ENCODE measurements around the gene PRM1. TPM values are rescaled to one million over a fixed set of nuclear protein-coding genes. Genes with fewer than 3 reads are reported as not detected.
A peak's percentile ranks its signal among the peaks of the same experiment; 100 is the strongest.

The PRM1 gene
- total RNA-seq, 2 experiments from 2014 or later, result not detected

DNA sequence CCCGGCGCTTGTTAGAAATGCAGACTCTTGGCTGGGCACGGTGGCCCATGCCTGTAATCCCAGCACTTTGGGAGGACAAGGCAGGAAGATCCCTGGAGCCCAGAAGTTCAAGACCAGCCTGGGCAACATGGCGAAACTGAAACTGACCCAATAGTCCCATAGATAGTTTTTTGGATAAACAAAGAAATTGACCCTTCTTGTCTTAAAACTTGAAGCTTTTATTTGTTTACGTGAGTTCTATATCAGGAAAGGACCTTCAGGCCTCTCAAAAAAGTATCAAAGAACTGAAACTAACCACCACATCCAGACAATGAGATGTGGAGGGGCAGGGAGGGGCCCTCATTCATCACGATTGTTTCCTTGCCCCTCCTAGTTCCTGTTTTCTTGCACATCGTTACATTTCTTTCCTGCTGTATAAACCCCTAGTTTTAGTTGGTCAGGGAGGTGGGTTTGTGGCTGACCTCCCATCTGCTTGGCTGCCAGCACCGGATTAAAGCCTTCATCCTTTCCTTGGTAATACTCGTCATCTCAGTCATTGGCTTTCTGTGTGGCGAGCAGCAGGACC is 29.9 kb upstream of the PRM1 start:
- Mint-ChIP-seq H3K4me1 (peaks cover 79% of the 10 kb centered on the region), H3K4me3 (peak overlapping the region; percentile 18)

DNA sequence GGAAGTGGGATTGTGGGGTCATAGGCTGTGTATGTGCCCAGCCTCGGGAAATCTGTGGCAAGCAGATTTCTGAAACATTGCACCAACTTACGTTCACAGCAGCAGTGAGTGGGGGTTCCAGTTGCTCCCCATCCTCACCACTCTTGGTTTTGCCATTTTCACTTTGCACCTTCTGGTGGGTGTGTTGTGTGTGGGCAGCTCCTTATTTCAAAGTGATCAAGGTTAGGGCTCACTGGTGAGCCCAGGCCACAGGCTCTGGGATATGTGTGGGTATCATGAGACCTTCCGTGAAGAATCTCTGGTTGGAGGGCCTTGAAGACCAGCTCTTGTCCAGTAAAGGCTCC is 29.5 kb upstream of the PRM1 start:
- ChIA-PET POLR2A (interaction anchor here (0.5 kb wide), 1 partner anchor 52 kb away, joined by 3 read pairs; no protein-coding TSS in a partner anchor), CTCF (interaction anchor here (1.2 to 5.9 kb wide), 4 partner anchors 10 to 54 kb away, joined by 3 to 28 read pairs (median 8); partner anchors contain the start of gene SOCS1)
- peaks cover 81% of the 10 kb centered on the region for H3K4me1 Mint-ChIP-seq
- peak overlapping the region; percentile 18 for H3K4me3 Mint-ChIP-seq
- no peaks in the 10 kb centered on the region for H3K27me3 Mint-ChIP-seq
- peak overlapping the region; percentile 98 for H3K27ac Mint-ChIP-seq
- no peaks in the 10 kb centered on the region for H3K36me3 Mint-ChIP-seq (ENCODE audit: low read depth)
- peaks cover 1% of the 10 kb centered on the region for H3K9me3 Mint-ChIP-seq
- DNase-seq, result no peak

More for the DNA sequence above, 29.9 kb upstream of the PRM1 start:
- no peaks in the 10 kb centered on the region for H3K9me3 Mint-ChIP-seq
- no peaks in the 10 kb centered on the region for H3K36me3 Mint-ChIP-seq (ENCODE audit: low read depth)
- peak overlapping the region; percentile 98 for H3K27ac Mint-ChIP-seq
- ChIA-PET CTCF (interaction anchor here (1.2 to 5.9 kb wide), 6 partner anchors 9 to 61 kb away, joined by 3 to 28 read pairs (median 4); partner anchors contain the start of gene SOCS1), POLR2A (interaction anchor here (0.5 kb wide), 1 partner anchor 53 kb away, joined by 3 read pairs; no protein-coding TSS in a partner anchor)
- no peaks in the 10 kb centered on the region for H3K27me3 Mint-ChIP-seq
- peak; percentile 80 for DNase-seq

DNA sequence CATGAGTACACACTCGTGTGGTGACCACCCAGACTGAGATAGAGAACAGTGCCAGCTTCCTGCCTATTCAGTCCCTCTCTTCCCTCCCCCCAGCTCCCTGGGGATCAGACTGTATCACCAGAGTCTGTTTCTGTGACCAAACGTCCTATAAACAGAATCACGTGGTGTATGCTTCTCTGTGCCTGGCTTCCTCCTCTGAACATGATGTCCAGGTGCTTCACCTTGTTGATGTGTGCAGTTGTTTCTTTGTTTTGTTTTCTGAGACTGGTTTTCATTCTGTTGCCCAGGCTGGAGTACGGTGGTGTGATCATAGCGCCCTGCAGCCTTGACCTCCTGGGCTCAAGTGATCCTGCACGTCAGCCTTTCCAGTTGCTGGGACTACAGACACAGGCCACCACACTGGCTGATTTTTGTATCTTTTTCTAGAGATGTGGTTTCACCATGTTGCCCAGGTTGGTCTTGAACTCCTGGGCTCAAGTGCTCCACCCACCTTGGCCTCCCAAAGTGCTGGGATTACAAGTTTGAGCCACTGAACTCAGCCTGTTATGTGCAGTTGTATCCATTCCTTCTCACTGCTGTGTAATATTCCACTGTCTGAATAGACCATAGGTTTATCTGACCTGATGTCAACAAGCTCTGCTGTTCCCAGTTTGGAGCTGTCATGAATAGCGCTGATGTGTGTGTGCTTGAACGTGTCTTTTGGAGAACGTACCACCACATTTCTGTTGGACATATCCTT is 28.9 kb upstream of the PRM1 start:
- Mint-ChIP-seq H3K27me3 (no peaks in the 10 kb centered on the region), H3K27ac (peak overlapping the region; percentile 98), H3K4me3 (no peak overlapping the region), H3K4me1 (peaks cover 80% of the 10 kb centered on the region), H3K9me3 (peaks cover 2% of the 10 kb centered on the region), H3K36me3 (ENCODE audit: low read depth) (no peaks in the 10 kb centered on the region)
- CTCF ChIA-PET, result interaction anchor here (1.1 to 5.9 kb wide), 5 partner anchors 10 to 343 kb away, joined by 3 to 28 read pairs (median 4); partner anchors contain the start of gene SOCS1
- POLR2A ChIA-PET, result interaction anchor here (0.5 to 1.5 kb wide), 2 partner anchors 12 to 52 kb away, joined by 3 read pairs; no protein-coding TSS in a partner anchor
- no peak for DNase-seq

DNA sequence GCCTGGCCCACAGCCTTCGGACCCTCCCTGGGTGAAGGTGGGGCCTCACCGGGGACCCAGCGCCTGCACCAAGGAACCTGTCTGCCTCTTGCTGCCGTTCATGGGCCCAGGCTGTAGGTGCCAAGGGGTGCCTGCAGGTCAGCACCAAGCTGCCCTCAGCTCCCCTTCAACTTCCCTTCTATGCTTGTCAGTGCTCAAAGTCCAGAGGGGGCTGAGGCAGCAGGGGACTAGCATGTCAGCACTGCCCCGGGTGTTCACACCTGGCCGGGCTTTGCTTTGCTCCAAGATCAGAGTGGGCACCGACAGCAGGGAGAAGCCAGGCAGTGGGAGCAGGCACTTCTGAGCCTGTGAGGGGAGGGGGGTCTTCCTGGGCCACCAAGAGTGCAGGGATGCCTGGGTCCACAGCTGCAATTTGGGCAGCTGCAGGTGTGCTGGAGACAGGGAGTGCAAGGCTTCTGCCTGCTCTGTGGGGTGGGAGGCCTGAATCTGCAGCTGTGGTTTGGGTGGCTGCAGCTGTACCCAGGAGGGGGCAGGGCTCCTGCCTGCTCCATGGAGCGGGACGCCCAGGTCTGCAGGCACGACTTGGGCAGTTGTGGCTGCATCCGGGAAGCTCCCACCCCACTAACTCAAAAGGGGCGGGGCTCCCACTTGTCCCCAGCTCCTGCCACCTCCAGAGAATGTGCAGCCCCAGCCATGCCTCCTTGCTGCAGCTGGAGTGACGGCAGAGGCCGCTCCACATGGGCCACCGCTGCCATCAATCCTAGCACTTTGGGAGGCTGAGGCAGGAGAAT is 27.6 kb upstream of the PRM1 start:
- ChIA-PET CTCF (interaction anchor here (1.5 to 5.9 kb wide), 3 partner anchors 11 to 51 kb away, joined by 3 to 28 read pairs (median 5); no protein-coding TSS in a partner anchor), POLR2A (interaction anchor here (0.6 to 1.5 kb wide), 2 partner anchors 11 to 109 kb away, joined by 3 read pairs; no protein-coding TSS in a partner anchor)
- Mint-ChIP-seq H3K4me3 (no peak overlapping the region), H3K27me3 (no peaks in the 10 kb centered on the region), H3K4me1 (peaks cover 66% of the 10 kb centered on the region), H3K36me3 (ENCODE audit: low read depth) (no peaks in the 10 kb centered on the region), H3K9me3 (peaks cover 2% of the 10 kb centered on the region), H3K27ac (peak overlapping the region; percentile 86)
- no peak for DNase-seq

DNA sequence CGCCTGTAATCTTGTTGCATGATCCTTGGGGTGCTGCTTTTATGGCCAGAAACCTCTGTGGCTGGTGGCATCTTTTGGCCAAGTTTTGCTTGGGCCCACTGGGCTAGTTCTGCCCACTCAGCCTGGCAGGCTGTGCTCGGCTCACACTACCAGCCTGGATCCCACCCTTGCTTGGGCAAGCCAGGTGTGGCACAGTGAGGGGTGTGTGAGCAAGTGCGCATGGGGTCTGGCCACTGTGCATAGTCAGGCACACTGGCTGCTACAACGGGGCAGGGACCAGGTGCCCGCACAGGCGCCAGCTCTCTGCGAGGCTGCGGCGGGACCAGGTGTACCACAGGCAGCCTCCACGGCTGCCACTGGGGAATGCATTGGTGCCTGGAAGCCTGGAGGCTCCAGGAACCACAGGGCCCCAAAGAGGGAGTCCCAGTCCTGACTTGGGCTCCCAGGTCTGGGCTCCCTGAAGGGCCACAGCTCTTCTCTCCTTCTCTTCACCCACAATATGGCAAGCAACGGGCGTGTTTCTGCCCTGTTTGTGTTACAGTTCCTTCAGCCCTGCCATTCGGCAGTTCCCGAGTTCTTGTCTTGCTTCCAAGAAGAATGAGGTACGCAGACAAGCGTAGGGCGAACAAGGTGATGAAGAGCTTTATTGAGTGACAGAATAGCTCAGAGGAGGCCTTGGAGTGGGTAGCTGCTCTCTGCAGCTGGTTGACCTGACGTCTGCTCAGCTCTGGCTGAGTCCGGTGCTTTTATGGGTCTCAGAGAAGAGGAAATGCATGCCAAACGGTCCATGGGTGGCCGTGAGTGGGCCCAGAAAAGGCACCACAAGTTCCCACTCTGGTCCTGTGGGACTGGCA is 26.7 kb upstream of the PRM1 start:
- H3K27me3 Mint-ChIP-seq, result no peaks in the 10 kb centered on the region
- H3K4me3 Mint-ChIP-seq, result no peak overlapping the region
- ChIA-PET POLR2A (no interaction called here), CTCF (interaction anchor here (1.5 to 5.9 kb wide), 3 partner anchors 10 to 50 kb away, joined by 3 to 28 read pairs (median 5); no protein-coding TSS in a partner anchor)
- H3K36me3 Mint-ChIP-seq (ENCODE audit: low read depth), result no peaks in the 10 kb centered on the region
- peaks cover 2% of the 10 kb centered on the region for H3K9me3 Mint-ChIP-seq
- H3K4me1 Mint-ChIP-seq, result peaks cover 65% of the 10 kb centered on the region
- peak overlapping the region; percentile 86 for H3K27ac Mint-ChIP-seq
- DNase-seq, result no peak

DNA sequence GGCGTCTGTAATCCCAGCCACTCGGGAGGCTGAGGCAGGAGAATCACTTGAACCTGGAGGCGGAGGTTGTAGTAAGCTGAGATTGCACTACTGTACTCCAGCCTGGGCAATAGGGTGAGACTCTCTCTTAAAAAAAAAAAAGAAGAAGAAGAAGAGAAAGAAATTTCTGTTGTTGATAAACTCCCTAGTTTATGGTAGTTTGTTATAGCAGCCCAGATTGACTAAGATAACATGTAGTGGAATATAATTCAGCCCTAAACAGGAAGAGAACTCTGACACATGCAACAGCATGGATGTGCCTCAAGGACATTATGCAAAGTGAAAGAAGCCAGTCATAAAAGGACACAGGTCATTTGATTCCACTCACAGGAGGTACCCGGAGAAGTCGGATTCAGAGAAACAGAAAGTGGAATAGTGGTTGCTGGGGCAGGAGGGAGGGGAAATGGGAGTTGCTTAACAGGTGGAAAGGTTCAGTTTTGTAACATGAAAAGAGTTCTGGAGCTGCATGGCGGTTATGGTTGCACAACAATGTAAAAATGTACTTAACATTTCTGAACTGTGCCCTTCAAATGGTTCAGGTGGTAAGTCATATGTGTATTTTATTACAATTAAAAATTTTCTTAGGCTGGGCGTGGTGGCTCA is 26.0 kb upstream of the PRM1 start:
- ChIA-PET POLR2A (no interaction called here), CTCF (interaction anchor here (5.9 kb wide), 1 partner anchor 9 kb away, joined by 28 read pairs; no protein-coding TSS in a partner anchor)
- Mint-ChIP-seq H3K4me3 (no peak overlapping the region), H3K27me3 (no peaks in the 10 kb centered on the region), H3K36me3 (ENCODE audit: low read depth) (no peaks in the 10 kb centered on the region), H3K9me3 (peaks cover 2% of the 10 kb centered on the region), H3K4me1 (peaks cover 60% of the 10 kb centered on the region), H3K27ac (peak overlapping the region; percentile 78)
- no peak for DNase-seq

DNA sequence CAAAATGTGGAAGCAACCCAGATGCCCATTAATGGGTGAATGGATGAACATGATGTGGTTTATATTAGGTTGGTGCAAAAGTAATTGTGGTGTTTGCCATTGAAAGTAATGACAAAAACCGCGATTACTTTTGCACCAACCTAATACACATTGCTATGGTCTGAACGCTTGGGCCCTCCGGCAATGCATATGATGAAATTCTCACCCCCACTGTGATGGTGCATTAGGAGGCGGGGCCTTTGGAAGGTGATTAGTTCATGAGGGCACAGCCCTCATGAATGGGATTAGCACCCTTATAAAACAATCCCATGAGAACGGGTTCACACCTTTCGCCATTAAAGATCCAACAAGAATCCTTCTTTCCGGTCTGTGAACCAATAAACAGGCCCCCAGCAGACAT is 25.3 kb upstream of the PRM1 start:
- Mint-ChIP-seq H3K27ac (peak overlapping the region; percentile 78), H3K9me3 (peaks cover 2% of the 10 kb centered on the region), H3K4me3 (no peak overlapping the region), H3K27me3 (no peaks in the 10 kb centered on the region), H3K4me1 (peaks cover 60% of the 10 kb centered on the region), H3K36me3 (ENCODE audit: low read depth) (no peaks in the 10 kb centered on the region)
- POLR2A ChIA-PET, result no interaction called here
- no peak for DNase-seq
- CTCF ChIA-PET, result no interaction called here

DNA sequence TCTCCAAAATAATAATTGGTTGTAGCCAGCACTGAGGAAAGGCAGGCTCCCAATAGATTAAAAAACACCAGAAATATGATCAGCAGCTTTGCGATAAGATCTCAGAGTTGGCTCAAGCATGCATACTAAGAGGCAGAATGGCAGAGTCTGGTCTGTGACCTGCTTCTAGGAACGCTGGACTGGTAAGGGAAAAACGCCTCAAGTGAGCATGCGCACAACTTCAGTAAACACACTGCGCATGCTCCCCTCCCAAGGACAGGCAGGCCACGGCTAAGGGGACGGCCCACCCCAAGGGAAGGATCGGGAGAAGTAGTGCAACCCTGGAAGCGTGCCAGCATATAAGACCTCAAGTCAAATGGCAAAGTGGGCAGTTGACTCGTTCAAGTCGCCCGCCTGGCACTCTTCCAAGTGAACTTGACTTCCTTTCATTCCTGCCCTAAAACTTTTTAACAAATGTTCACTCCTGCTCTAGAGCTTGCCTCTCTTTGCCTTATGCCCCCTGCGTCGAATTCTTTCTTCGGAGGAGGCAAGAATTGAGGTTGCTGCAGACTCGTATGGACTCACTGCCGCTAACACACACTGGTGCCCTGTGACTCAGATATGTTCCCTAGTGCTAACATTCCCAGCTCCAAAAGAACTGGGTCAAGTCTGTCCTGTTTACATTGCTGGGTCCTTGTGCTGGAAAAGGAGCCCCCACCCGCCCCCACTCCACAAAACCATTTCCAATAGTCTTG is 22.4 kb upstream of the PRM1 start:
- CTCF ChIA-PET, result interaction anchor here (1.5 kb wide), 1 partner anchor 9 kb away, joined by 4 read pairs; no protein-coding TSS in a partner anchor
- Mint-ChIP-seq H3K36me3 (ENCODE audit: low read depth) (no peaks in the 10 kb centered on the region), H3K4me3 (no peak overlapping the region), H3K27ac (peak overlapping the region; percentile 54), H3K4me1 (peaks cover 54% of the 10 kb centered on the region), H3K9me3 (peaks cover 2% of the 10 kb centered on the region), H3K27me3 (no peaks in the 10 kb centered on the region)
- DNase-seq, result no peak
- POLR2A ChIA-PET, result no interaction called here

DNA sequence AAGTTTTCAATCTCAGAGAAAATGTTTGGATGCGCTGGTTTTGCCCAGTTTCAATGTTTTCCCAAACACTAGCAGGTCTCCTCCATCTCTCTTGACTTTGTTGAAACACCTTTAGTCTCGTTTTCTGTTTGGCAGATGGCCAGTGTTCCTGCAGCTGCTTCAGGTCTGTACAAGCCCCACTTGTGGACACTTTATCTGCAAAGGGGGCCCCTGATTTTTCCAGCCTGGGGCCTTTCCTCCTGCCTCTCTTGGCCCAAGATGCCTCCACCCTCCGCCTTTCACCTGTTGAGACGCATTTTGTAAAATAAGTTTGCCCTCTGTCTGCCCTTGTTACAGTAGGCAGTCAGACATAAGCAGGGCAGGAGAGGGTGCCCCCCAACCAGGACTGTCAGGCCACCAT is 21.8 kb upstream of the PRM1 start:
- ChIA-PET POLR2A (no interaction called here), CTCF (interaction anchor here (1.5 kb wide), 1 partner anchor 9 kb away, joined by 4 read pairs; no protein-coding TSS in a partner anchor)
- no peaks in the 10 kb centered on the region for H3K36me3 Mint-ChIP-seq (ENCODE audit: low read depth)
- peaks cover 2% of the 10 kb centered on the region for H3K9me3 Mint-ChIP-seq
- no peak overlapping the region for H3K4me3 Mint-ChIP-seq
- peaks cover 53% of the 10 kb centered on the region for H3K4me1 Mint-ChIP-seq
- no peak for DNase-seq
- peak overlapping the region; percentile 54 for H3K27ac Mint-ChIP-seq
- H3K27me3 Mint-ChIP-seq, result no peaks in the 10 kb centered on the region

DNA sequence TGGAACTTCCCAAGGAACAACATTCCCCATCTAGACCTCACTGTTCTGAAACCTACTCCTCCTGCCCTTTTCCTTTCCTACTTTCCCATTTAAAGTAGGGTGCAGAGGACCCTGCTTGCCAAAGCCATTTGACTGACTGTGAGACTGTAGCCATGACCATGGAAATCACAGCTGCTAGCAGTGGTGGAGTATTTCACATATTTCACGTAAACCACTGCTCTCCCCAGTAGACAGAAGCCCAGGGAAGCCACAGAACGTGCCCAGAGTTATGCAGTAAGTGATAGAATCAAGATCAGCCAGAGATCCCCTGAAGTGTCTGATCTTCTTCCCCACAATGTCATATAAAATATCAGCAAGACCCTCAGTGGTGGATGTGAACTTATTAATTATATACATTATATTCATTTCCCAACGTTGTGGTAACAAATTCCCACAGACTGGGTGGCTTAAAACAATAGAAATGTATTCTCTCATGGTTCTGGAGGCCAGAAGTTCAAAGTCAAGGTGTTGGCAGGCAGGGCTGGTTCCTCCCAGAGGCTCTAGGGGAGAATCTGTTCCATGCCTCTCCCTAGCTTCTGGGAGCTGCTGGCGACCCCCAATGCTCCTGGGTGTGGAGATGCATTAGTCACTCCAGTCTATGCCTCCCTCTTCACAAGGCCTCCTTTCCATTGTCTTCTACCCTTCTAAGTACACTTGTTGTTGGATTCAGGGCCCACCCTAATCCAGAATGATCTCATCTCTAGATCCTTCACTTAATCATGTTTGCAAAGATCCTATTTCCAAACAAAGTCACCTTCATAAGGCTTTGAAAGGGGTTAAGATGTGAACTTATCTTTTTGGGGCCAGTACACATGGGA is 20.7 kb upstream of the PRM1 start:
- POLR2A ChIA-PET, result no interaction called here
- no peaks in the 10 kb centered on the region for H3K36me3 Mint-ChIP-seq (ENCODE audit: low read depth)
- peaks cover 2% of the 10 kb centered on the region for H3K9me3 Mint-ChIP-seq

More for the DNA sequence above, 20.7 kb upstream of the PRM1 start:
- no peak overlapping the region for H3K4me3 Mint-ChIP-seq
- CTCF ChIA-PET, result interaction anchor here (0.7 kb wide), 1 partner anchor 38 kb away, joined by 3 read pairs; no protein-coding TSS in a partner anchor
- peaks cover 58% of the 10 kb centered on the region for H3K4me1 Mint-ChIP-seq
- no peaks in the 10 kb centered on the region for H3K27me3 Mint-ChIP-seq
- H3K27ac Mint-ChIP-seq, result peak overlapping the region; percentile 57
- no peak for DNase-seq
